ENCODE results near the gene MYD88. TPM values are rescaled to one million over a fixed set of nuclear protein-coding genes. Genes with fewer than 3 reads are reported as not detected.

MYD88 gene
- total RNA-seq, 1 donor from 2014 or later = 6.9 TPM

DNA sequence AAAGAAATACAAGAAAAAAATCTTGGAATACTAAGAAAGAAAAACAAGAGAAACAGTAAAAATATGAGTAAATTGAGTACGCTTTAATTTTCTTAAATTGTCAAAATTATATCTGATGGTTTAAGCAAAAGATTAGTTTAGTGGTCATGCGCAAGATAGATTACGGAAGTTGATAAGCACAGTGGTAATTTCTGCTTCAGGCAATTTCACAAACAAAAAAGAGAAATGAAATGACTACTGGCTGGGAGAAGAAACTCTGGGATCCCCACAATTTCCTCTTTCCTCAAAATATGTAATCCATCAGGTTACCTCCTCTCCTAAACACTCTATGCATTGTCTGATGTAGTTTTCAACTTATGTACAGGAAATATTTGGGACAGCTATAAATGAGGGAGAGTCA lies 9.0 kb downstream of the MYD88 start:
- no peak for DNase-seq
- TF ChIP-seq, protein P1, sequence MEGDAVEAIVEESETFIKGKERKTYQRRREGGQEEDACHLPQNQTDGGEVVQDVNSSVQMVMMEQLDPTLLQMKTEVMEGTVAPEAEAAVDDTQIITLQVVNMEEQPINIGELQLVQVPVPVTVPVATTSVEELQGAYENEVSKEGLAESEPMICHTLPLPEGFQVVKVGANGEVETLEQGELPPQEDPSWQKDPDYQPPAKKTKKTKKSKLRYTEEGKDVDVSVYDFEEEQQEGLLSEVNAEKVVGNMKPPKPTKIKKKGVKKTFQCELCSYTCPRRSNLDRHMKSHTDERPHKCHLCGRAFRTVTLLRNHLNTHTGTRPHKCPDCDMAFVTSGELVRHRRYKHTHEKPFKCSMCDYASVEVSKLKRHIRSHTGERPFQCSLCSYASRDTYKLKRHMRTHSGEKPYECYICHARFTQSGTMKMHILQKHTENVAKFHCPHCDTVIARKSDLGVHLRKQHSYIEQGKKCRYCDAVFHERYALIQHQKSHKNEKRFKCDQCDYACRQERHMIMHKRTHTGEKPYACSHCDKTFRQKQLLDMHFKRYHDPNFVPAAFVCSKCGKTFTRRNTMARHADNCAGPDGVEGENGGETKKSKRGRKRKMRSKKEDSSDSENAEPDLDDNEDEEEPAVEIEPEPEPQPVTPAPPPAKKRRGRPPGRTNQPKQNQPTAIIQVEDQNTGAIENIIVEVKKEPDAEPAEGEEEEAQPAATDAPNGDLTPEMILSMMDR (IDR thresholded peaks at IDR 0.05; ENCODE audit: borderline replicate concordance) = no peak
- Histone ChIP-seq H3K4me3 (no peak overlapping the region), H3K36me3 (no peaks in the 10 kb centered on the region), H3K27me3 (ENCODE audit: low read depth) (no peaks in the 10 kb centered on the region), H3K4me1 (no peaks in the 10 kb centered on the region), H3K9me3 (replicated peaks) (peaks cover 17% of the 10 kb centered on the region), H3K27ac (replicated peaks) (no peak overlapping the region)
- intact Hi-C loops (cut with micrococcal nuclease) = no loop called here

DNA sequence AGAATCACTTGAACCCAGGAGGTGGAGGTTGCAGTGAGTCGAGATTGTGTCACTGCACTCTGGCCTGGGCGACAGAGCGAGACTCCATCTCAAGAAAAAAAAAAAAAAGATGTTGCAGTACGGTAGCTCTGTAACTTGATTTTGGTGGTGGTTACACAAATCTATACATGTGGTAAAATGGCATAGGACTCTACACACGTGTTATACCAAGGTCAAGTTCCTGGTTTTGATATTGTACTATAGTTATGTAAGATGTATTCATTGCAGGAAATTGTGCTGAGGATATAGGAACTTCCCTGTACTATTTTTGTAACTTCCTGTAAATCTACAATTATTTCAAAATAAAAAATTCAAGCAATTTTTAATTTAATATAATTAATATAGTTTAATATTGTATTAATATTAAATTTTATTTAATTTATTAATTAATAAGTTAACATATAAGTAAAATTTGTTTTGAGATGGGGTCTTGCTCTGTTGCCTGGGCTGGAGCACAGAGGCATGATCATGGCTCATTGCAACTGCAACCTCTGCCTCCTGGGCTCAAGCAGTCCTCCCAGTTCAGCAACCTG lies 9.9 kb downstream of the MYD88 start:
- Histone ChIP-seq H3K4me3 (no peak overlapping the region), H3K9me3 (replicated peaks) (peaks cover 17% of the 10 kb centered on the region), H3K27ac (replicated peaks) (no peak overlapping the region), H3K36me3 (no peaks in the 10 kb centered on the region), H3K4me1 (no peaks in the 10 kb centered on the region), H3K27me3 (ENCODE audit: low read depth) (no peaks in the 10 kb centered on the region)
- DNase-seq = no peak
- TF ChIP-seq, protein P1 (IDR thresholded peaks at IDR 0.05; ENCODE audit: borderline replicate concordance) = no peak
- intact Hi-C loops (cut with micrococcal nuclease) = no loop called here

DNA sequence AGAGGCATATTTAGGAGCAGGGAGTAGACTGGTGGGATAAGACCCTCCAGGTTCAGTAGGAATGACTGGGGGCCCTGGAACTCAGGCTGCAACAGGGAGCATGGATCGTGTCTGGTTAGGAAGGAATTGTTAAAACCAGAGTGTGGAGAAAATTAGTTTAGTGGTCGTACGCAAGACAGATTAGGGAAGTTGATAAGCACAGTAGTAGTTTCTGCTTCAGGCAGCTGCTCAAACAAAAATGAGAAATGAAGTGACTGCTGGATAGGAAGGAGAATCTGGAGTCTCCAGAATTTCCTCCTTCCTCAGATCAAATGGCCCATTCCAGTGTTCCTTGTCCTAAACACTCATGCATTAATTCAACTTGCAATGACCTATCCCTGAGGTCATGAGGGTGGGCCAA lies 11.2 kb downstream of the MYD88 start:
- Histone ChIP-seq H3K27me3 (ENCODE audit: low read depth) (no peaks in the 10 kb centered on the region), H3K36me3 (no peaks in the 10 kb centered on the region), H3K27ac (replicated peaks) (no peak overlapping the region), H3K4me3 (no peak overlapping the region), H3K4me1 (no peaks in the 10 kb centered on the region), H3K9me3 (replicated peaks) (peaks cover 17% of the 10 kb centered on the region)
- intact Hi-C loops (cut with micrococcal nuclease) = no loop called here
- TF ChIP-seq, protein P1 (IDR thresholded peaks at IDR 0.05; ENCODE audit: borderline replicate concordance) = no peak
- no peak for DNase-seq

DNA sequence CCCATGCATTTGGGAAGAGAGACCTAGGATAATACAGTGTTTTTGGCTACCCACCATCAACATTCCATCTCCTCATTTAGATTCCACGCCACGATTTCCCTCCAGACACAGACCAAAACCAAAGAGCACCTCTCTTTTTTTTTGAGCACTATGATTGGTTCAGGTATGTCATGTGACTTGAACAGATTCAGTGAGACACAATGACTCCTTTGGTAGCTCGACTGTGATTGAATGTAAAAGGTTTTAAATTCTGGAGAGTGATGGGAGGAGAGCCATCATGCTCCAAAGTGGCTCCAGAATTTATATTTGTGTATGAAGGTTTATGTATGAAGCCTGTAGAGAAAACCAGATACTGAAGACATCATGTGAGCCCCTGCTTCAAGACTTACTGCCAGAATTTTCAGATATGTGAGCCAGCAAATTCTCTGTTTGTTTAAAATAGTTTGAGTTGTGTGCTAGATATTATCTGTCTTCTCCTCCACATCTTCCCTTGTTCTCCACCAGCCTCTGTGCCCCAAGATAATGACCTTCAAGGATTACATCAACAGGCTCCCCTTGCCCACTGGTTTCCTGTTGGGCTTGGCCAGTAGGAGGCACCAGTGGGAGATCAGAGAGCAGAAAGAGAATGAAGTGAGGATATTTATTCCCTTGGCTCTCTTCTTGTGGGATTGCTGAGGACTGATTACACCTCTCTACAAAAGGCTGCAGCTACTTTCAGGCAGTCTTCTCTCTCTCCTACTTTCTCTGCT lies 12.5 kb downstream of the MYD88 start:
- H3K9me3 ChIP-seq (replicated peaks) = peaks cover 14% of the 10 kb centered on the region
- no peak overlapping the region for H3K27ac ChIP-seq (replicated peaks)
- H3K27me3 ChIP-seq (ENCODE audit: low read depth) = no peaks in the 10 kb centered on the region
- intact Hi-C loops (cut with micrococcal nuclease) = no loop called here
- no peak for DNase-seq
- H3K4me3 ChIP-seq = no peak overlapping the region
- TF ChIP-seq, protein P1 (IDR thresholded peaks at IDR 0.05; ENCODE audit: borderline replicate concordance) = no peak
- H3K4me1 ChIP-seq = no peaks in the 10 kb centered on the region
- H3K36me3 ChIP-seq = no peaks in the 10 kb centered on the region

DNA sequence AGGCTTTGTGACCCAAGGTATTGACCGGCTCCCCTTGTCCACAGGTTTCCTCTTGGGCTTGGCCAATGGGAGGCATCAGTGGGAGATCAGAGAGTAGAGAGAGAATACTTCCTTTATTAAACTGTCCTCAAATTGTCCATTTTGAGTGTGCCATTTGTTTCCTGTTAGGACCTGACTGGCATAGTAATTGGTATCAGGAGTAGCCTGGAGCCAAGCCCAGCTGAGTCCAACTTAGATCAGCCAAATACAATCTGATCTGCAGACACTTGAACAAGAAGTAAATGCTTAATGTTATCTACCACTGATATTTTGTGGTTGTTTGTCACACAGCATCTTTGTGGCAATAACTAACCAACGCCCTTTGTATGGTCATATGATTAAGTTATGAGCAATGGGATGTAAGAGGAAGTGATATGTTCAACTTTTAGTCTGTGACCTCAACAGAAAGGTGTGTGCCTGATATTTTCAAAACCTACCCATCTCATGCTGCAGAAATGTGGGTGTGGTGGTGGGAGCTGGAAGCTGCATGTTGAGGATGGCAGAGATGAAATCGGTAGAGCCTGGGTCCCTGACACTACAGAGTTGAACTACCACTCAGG lies 13.3 kb downstream of the MYD88 start:
- no peaks in the 10 kb centered on the region for H3K27me3 ChIP-seq (ENCODE audit: low read depth)
- intact Hi-C loops (cut with micrococcal nuclease) = no loop called here
- TF ChIP-seq, protein P1 (IDR thresholded peaks at IDR 0.05; ENCODE audit: borderline replicate concordance) = no peak
- DNase-seq = no peak
- no peaks in the 10 kb centered on the region for H3K36me3 ChIP-seq
- no peak overlapping the region for H3K27ac ChIP-seq (replicated peaks)
- no peak overlapping the region for H3K4me3 ChIP-seq
- H3K4me1 ChIP-seq = no peaks in the 10 kb centered on the region
- H3K9me3 ChIP-seq (replicated peaks) = peaks cover 5% of the 10 kb centered on the region
